Measurements from ENCODE around the gene KMT2A.

The KMT2A gene

GRCh38 chr11:118488480-118489109 is 52.3 kb downstream of the KMT2A start:
- DNase-seq (ENCODE audit: low spot score) = peak; percentile 76

DNA sequence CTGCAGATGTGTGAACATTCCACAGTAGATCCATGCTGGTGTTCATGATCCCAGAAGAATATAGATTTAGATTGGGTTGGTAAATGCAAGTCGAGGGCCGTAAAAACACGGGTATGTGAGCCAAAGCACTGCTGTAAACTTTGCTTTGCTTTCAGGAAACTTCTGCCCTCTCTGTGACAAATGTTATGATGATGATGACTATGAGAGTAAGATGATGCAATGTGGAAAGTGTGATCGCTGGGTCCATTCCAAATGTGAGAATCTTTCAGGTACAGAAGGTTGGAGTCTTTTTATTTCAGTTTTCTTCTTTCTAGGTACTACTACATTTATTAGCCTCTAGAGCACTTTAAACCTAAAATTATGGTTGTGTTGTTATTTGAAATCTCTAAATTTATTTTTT is 54.7 kb downstream of the KMT2A start:
- no peak for DNase-seq (ENCODE audit: low spot score)

DNA sequence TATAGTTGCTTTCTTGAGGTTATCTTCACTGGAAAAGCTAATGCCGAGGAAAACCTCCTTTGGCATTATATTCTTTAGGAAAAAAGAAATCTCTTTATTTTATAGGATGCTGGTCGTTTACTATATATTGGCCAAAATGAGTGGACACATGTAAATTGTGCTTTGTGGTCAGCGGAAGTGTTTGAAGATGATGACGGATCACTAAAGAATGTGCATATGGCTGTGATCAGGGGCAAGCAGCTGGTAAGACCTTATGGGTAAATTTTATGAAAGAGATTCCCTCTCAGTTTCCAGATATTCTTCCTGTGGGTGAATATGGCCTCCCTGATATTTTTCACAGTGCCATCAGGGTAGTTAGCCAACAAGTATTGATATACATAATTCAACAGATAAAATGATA is 61.5 kb downstream of the KMT2A start:
- DNase-seq (ENCODE audit: low spot score) = no peak

DNA sequence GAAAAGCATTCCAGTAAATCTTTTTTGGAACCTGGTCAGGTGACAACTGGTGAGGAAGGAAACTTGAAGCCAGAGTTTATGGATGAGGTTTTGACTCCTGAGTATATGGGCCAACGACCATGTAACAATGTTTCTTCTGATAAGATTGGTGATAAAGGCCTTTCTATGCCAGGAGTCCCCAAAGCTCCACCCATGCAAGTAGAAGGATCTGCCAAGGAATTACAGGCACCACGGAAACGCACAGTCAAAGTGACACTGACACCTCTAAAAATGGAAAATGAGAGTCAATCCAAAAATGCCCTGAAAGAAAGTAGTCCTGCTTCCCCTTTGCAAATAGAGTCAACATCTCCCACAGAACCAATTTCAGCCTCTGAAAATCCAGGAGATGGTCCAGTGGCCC is 66.9 kb downstream of the KMT2A start:
- DNase-seq (ENCODE audit: low spot score) = no peak

DNA sequence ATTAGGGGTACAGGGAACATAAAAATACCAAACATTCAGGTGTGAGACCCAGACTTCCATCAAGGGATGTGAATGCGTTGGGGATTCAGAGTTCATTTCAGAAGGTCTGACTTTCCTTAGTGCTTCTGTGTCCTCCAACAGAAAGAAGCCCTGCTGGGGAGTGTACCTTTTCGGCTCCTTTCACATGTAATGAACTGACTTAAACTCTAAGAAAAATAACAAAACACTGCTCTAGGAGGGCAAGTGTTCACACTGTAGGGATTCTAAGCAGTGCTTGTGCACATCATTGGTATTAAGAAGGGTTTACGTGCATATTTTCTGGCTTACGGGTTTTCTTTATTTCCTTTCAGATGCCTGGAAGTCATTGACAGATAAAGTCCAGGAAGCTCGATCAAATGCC is 75.3 kb downstream of the KMT2A start:
- DNase-seq (ENCODE audit: low spot score) = no peak

GRCh38 chr11:118514103-118514502 is 77.8 kb downstream of the KMT2A start:
- no peak for DNase-seq (ENCODE audit: low spot score)

DNA sequence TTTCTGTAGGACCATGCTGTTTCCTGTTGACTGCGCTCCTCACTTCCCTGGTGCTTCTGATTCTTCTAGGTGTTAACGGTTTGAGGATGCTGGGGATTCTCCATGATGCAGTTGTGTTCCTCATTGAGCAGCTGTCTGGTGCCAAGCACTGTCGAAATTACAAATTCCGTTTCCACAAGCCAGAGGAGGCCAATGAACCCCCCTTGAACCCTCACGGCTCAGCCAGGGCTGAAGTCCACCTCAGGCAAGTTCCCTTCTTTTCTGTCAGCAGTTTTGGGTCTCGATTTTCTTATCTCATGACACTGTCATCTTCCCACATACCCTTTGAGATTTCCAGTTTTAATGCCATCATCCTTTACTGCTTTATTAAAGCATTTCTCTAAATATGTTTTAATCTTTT is 83.3 kb downstream of the KMT2A start:
- DNase-seq (ENCODE audit: low spot score) = no peak

DNA sequence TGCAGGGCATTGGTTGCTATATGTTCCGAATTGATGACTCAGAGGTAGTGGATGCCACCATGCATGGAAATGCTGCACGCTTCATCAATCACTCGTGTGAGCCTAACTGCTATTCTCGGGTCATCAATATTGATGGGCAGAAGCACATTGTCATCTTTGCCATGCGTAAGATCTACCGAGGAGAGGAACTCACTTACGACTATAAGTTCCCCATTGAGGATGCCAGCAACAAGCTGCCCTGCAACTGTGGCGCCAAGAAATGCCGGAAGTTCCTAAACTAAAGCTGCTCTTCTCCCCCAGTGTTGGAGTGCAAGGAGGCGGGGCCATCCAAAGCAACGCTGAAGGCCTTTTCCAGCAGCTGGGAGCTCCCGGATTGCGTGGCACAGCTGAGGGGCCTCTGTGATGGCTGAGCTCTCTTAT is 85.6 kb downstream of the KMT2A start:
- DNase-seq (ENCODE audit: low spot score) = no peak

- no peak for DNase-seq (ENCODE audit: low spot score)
Observed at GRCh38 chr11:118522571-118523072, 86.3 kb downstream of the KMT2A start.

DNA sequence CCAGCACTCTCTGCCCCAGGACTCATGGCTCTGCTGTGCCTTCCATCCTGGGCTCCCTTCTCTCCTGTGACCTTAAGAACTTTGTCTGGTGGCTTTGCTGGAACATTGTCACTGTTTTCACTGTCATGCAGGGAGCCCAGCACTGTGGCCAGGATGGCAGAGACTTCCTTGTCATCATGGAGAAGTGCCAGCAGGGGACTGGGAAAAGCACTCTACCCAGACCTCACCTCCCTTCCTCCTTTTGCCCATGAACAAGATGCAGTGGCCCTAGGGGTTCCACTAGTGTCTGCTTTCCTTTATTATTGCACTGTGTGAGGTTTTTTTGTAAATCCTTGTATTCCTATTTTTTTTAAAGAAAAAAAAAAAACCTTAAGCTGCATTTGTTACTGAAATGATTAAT is 88.1 kb downstream of the KMT2A start:
- no peak for DNase-seq (ENCODE audit: low spot score)

GRCh38 chr11:118524757-118525470 is 88.6 kb downstream of the KMT2A start:
- DNase-seq (ENCODE audit: low spot score) = no peak

DNA sequence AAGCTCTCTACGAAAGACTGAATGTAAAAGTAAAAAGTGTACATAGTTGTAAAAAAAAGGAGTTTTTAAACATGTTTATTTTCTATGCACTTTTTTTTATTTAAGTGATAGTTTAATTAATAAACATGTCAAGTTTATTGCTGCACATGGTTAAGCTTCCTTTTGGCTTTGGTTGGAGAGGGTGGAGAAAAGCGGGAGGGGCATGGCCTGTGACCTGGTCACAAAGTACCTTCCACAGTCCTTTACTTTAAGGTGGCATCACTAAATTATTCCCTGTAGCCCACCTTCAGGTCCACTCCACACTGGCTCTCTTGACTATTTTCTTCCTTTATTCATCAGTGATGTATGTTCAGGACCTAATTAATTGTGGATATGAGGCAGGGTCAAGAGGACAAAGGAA is 90.4 kb downstream of the KMT2A start:
- no peak for DNase-seq (ENCODE audit: low spot score)

DNA sequence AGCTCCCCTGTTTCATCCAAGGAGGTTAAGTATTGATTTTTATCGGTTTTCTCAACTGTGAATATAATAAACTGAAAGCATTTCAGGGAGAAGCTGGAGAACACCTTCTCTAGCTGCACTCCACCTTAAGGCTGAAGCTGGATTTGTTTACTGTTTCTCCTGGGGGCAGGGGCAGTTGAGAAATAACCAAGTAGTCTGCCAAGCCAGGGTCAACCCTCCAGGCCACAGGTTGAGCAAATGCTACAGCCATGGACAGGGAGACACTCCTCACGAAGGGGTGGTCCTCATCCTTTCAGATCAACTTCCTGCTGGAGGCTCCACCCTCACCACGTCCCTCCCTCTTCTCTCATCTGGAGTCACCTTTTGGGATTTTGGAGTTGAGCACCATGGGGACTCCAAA is 90.8 kb downstream of the KMT2A start, which contains the start of gene TTC36:
Gene TTC36, plus strand, starts transcription at position 366 of the 400 bp plus-strand sequence. Its CDS starts 21 bp downstream, at position 387.
- DNase-seq (ENCODE audit: low spot score) = no peak

DNA sequence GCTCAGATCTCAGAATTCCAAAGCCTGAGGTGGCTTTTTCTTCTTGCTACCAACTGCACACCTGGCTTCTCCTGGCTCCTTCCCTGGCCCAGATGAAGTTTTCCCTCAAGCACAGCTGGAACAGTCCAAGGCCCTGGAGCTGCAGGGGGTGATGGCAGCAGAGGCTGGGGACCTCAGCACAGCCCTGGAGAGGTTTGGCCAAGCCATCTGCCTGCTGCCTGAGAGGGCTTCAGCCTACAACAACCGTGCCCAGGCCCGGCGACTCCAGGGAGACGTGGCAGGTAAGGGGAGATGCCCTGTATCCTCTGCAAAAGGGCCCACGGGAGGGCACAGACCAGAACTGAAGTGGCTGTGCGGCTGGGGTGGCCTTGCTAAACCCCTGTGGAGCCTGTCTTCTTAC is 92.2 kb downstream of the KMT2A start:
- DNase-seq (ENCODE audit: low spot score) = no peak

DNA sequence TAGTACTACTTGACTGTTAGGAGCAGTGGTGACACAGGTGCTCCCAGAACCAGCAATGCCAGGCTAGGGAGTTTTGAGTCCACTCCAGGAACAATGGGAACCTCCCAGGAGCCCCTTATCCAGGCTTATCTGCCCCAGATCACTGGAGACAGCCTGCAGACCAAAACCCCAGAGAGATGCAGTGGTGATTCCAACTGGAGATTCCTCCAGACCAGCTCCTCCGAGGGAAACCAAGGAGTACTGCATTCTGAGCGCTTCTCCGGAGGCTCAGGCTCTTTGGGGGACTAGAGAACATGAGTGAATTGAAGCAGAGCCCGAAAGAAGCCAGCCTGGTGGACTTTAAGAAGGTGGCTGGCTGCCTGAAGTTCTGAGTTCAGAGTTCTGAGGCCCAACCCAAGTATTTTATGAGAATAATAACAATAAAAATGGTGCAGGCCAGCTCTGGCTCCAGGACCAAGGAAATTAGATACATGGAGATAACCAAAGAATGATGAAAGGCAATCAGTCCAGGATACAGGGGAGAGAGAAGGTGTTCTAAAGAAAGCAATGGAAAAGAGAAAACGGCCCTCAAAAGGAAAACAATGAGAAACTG is 93.4 kb downstream of the KMT2A start:
- no peak for DNase-seq (ENCODE audit: low spot score)

GRCh38 chr11:118530180-118530682 is 93.9 kb downstream of the KMT2A start:
- DNase-seq (ENCODE audit: low spot score) = no peak

- DNase-seq (ENCODE audit: low spot score) = peak; percentile 81
Observed at GRCh38 chr11:118530683-118531596, 94.6 kb downstream of the KMT2A start, which contains the start of gene TMEM25. TMEM25 (plus strand) TSS chr11:118531192; CDS start chr11:118531802, 610 bp downstream.

- no peak for DNase-seq (ENCODE audit: low spot score)
Observed at GRCh38 chr11:118531597-118532084, 95.3 kb downstream of the KMT2A start.

DNA sequence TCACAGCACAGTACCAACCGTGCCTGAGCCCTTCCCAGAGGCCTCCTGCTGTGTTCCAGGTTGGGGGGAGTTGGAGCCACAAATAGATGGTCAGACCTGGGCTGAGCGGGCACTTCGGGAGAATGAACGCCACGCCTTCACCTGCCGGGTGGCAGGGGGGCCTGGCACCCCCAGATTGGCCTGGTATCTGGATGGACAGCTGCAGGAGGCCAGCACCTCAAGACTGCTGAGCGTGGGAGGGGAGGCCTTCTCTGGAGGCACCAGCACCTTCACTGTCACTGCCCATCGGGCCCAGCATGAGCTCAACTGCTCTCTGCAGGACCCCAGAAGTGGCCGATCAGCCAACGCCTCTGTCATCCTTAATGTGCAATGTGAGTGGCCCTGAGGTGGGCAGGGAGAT is 95.8 kb downstream of the KMT2A start:
- no peak for DNase-seq (ENCODE audit: low spot score)

- DNase-seq (ENCODE audit: low spot score) = no peak
Observed at GRCh38 chr11:118532852-118533768, 96.8 kb downstream of the KMT2A start.
